PC-9 (cell line): ENCODE results near the gene NFRKB.

Experiments
- CTCF ChIP-seq: fragments of 200-600 bp; sonication (generic); conservative IDR thresholded peaks from 2 replicates; pipeline ENCODE4 v1.6.1; 2017; ENCODE audit warnings: mixed run types, antibody characterized with exemption, mild to moderate bottlenecking, moderate library complexity
- EZH2 ChIP-seq: fragments of 200-600 bp; sonication (generic); IDR thresholded peaks from 2 replicates; pipeline ENCODE4 v1.8.0; 2017; ENCODE audit warnings: antibody characterized with exemption, low read depth

- TF ChIP-seq CTCF (no peak), EZH2 (no peak)
Measured at GRCh38 chr11:129922674-129923073, 27.3 kb upstream of the NFRKB start.
